RWPE1 (cell line): Measurements from ENCODE around the gene SPNS2.

Source experiments
- CTCF ChIA-PET: fragments of 350-600 bp; sonication (Branson Sonifier 250); formaldehyde crosslinking; extraction: SDS; loops from one replicate; lab custom pipeline; 2021; lab: Yijun Ruan, JAX
- POLR2A ChIA-PET: fragments of 400-600 bp; formaldehyde crosslinking; extraction: SDS; loops from one replicate; lab custom pipeline; 2020; ENCODE audit warnings: antibody characterized with exemption; ENCODE audit not compliant: low non-redundant PET; lab: Yijun Ruan, JAX
- DNase-seq: peaks from one replicate; pipeline ENCODE4 v3.0.0; 2012; ENCODE audit warnings: low spot score
- H3K27ac ChIP-seq: fragments of 450-650 bp; 2 replicates; pipeline ENCODE4 v1.5.1; 2017
- TF ChIP-seq, protein P1 (sequence below): fragments of 450-650 bp; conservative IDR thresholded peaks from 2 replicates; pipeline ENCODE4 v1.5.1; 2017; ENCODE audit warnings: low read depth, mild to moderate bottlenecking

SPNS2 gene

GRCh38 chr17:4535667-4536258 is 37.1 kb downstream of the SPNS2 start:
- ChIA-PET CTCF (interaction anchor here (0.5 kb wide), 1 partner anchor 50 kb away, joined by 3 read pairs; no protein-coding TSS in a partner anchor), POLR2A (interaction anchor here (1.1 kb wide), 1 partner anchor 118 kb away, joined by 3 read pairs; no protein-coding TSS in a partner anchor)
- DNase-seq, result no peak
- TF ChIP-seq, protein P1, sequence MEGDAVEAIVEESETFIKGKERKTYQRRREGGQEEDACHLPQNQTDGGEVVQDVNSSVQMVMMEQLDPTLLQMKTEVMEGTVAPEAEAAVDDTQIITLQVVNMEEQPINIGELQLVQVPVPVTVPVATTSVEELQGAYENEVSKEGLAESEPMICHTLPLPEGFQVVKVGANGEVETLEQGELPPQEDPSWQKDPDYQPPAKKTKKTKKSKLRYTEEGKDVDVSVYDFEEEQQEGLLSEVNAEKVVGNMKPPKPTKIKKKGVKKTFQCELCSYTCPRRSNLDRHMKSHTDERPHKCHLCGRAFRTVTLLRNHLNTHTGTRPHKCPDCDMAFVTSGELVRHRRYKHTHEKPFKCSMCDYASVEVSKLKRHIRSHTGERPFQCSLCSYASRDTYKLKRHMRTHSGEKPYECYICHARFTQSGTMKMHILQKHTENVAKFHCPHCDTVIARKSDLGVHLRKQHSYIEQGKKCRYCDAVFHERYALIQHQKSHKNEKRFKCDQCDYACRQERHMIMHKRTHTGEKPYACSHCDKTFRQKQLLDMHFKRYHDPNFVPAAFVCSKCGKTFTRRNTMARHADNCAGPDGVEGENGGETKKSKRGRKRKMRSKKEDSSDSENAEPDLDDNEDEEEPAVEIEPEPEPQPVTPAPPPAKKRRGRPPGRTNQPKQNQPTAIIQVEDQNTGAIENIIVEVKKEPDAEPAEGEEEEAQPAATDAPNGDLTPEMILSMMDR, result no peak
- peak overlapping the region; percentile 71 for H3K27ac ChIP-seq

- ChIA-PET POLR2A (interaction anchor here (1.1 kb wide), 1 partner anchor 118 kb away, joined by 3 read pairs; no protein-coding TSS in a partner anchor), CTCF (no interaction called here)
- TF ChIP-seq, protein P1, result no peak
- no peak for DNase-seq
- peak overlapping the region; percentile 71 for H3K27ac ChIP-seq
Measured at GRCh38 chr17:4536259-4536741, 37.6 kb downstream of the SPNS2 start.

DNA sequence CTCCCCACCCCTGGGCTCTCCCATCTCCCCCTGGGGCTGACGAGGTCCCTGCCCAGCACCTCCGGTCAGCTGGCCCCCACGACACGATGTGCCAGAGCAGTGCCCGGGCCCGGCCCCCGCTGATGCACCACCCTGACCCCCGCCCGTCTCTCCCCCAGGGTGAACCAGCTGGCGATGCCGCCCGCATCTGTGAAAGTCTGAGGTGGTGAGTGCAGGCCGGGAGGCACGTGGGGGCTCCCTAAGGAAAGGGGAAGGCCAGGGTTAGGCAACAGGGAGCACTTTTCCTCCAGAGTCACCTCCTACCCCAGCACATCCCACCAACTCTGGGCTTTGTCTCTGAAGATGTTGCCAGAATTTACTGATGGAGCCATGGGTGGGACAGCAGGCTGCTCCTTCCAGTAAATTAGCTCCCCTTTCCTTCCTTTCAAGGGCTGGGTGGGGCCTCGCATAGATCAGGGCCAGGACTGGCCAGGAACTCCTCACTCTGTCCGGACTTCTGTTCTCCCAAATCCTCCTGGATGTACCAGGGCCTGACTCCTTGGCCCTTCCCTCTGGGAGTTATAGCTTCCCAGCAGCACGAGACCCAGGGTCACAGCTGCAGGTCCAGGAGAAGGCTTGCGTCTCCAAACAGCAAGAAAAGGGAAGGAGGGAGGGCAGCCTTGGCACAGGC is 38.2 kb downstream of the SPNS2 start:
- DNase-seq, result no peak
- POLR2A ChIA-PET, result interaction anchor here (1.1 kb wide), 1 partner anchor 119 kb away, joined by 3 read pairs; no protein-coding TSS in a partner anchor
- CTCF ChIA-PET, result interaction anchor here (0.8 kb wide), 1 partner anchor 37 kb away, joined by 3 read pairs; no protein-coding TSS in a partner anchor
- TF ChIP-seq, protein P1, result no peak
- peak overlapping the region; percentile 71 for H3K27ac ChIP-seq

DNA sequence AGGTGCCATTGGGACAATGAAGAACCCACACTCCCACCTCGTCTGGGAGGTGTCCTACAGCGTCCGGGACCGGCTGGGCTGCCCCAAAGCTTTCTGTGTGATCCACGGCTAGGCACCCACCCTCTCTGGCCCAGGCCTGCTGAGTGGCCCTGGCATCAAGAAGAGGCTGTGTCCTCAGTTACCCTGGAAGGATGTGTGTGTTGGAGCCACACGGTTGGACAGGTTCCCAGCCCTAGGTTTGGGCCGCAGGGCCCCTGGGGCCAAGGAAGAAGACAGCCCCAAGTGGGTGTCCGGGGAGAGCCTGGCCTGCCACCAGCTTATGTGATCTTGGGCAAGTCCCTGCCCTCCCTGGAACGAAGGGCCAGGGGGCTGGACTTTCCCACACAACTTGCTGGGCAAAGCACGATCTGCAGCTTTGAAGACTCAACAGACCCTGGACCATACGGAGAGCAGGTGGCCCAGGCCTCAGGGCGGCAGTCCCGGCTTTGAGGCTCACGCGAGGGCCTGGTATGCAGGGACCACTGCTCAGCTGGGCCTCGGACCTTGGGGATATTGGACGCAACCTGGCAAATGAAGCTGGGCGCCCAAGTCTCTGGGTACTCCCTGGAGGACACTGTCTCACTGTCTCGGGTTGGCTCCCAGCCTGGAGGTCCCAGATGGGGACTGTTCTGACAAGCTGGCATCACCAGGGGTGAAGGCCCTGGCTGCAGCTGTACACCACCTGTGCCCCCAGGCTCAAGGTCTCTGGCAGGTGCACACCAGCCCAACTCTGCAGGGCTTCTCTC is 39.0 kb downstream of the SPNS2 start:
- TF ChIP-seq, protein P1, result no peak
- POLR2A ChIA-PET, result no interaction called here
- H3K27ac ChIP-seq, result peak overlapping the region; percentile 71
- DNase-seq, result no peak
- CTCF ChIA-PET, result interaction anchor here (0.8 to 1.5 kb wide), 3 partner anchors 29 to 85 kb away, joined by 3 to 6 read pairs (median 4); no protein-coding TSS in a partner anchor

DNA sequence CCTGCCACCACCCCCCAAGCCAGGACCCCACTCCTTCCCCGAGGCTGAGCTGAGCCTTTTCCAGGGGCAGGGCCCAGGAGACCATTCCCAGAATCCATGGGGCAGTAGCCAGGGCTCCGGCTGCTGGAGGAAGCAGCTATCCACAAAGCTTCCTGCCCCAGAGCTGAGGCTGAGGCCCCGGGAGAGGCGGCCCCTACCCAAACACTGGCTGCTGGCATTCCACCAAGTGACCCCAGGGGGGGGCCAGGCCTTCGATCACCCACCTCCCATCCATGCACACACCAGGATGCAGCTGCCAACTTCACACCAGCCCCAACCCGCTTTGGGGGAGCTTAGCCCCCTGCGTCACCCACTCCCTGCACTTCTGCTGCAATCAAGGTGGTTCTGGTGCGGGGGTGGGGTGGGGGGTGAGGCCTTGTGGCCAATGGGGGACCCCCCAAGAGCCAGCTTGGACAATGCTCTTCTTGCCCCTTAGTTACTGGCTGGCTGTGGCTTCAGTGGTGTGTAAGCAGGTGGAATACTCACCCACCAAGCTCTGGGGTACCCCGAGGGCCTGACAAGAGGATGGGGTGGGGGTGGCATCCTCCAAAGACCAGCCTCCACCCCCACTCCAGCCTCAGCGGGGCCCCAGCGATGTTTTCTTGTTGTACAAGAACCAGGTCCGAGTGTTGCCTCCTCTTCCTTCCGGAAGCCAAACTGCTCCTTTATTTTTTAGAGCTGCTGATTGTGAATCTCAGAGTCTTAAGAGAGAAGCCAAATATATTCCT is 39.7 kb downstream of the SPNS2 start:
- TF ChIP-seq, protein P1, result no peak
- ChIA-PET CTCF (interaction anchor here (1.1 to 1.5 kb wide), 2 partner anchors 28 to 86 kb away, joined by 4 to 6 read pairs; no protein-coding TSS in a partner anchor), POLR2A (no interaction called here)
- H3K27ac ChIP-seq, result peak overlapping the region; percentile 71
- no peak for DNase-seq
